Upper lobe of left lung (tissue), 4 donors: ENCODE data around the gene C10orf105.

Experiments
- CTCF ChIP-seq, 6 experiments: fragments of 450-650 bp in 4 of 6; fragments of 200-600 bp in 2 of 6; sonication (generic) in 2 of 6; IDR thresholded peaks; one replicate each; pipeline ENCODE4 v1.5.1; 2016 to 2019; ENCODE audit warnings: antibody characterized with exemption in 6 of 6
- EP300 ChIP-seq, 4 donors: sonication (generic); formaldehyde crosslinking; IDR thresholded peaks; one replicate each; pipeline ENCODE4 v1.5.1; 2017; ENCODE audit warnings: antibody characterized with exemption in 4 of 4, control low read depth in 2 of 4
- POLR2A ChIP-seq, 4 donors: fragments of 450-650 bp; IDR thresholded peaks; one replicate each; pipeline ENCODE4 v1.5.1; 2016 to 2017; ENCODE audit warnings: antibody characterized with exemption in 4 of 4, mild to moderate bottlenecking in 2 of 4

GRCh38 chr10:71750986-71751385 is 31.4 kb upstream of the C10orf105 start:
- TF ChIP-seq POLR2A (IDR thresholded peaks at IDR 0.05) (no peak), EP300 (IDR thresholded peaks at IDR 0.05) (no peak), CTCF (IDR thresholded peaks at IDR 0.05) (no peak)
